ENCODE data around the gene C4orf50. TPM values are rescaled to one million over a fixed set of nuclear protein-coding genes. Genes with fewer than 3 reads are reported as not detected.
"Not testable (repeated sequence)": the region's sequence is repeated elsewhere in the genome, so short reads cannot be mapped to it uniquely, and the experiment has no call there.

Gene C4orf50
- total RNA-seq, 1 donor from 2014 or later: not detected

DNA sequence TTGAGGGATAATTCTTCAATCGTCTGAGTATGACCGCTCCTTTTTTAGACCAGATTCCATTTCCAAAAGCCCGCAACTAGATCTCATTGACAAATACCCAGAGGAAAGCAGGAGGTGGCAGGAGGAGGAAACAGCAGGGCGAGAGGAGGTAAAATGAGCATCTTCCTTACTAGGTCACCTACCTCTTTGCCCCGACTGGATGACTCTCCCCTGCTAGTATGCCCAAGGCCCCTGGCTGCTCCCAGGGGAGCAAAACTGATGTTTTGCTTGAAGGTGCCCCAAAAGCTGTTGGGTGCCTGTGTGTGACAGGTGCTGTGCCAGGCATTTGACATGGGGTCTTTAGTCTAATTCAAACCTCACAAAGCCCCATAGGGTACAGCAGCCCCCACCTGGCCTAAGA, 48.9 kb downstream of the C4orf50 start:
- DNase-seq (ENCODE audit: low read depth): no peak

DNA sequence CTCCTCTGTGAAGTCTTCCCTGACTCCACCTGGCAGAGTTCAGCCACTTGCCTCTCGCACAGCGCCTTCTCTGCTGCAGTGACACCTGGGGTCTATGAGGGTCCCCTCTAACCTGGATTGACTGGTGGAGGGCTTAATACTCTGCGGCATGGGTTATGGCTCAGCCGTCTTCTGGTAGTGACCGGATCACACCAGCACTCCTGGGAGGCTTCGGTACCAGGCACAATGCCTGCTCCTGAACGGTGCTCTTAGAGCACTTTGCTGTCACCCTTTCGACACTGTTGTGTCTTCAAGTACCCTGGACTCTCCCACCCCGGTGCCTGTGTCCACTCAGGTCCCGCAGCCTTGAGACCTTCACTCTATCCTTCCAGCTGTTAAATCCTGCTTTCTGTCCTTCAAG, 50.0 kb downstream of the C4orf50 start:
- DNase-seq (ENCODE audit: low read depth): no peak

DNA sequence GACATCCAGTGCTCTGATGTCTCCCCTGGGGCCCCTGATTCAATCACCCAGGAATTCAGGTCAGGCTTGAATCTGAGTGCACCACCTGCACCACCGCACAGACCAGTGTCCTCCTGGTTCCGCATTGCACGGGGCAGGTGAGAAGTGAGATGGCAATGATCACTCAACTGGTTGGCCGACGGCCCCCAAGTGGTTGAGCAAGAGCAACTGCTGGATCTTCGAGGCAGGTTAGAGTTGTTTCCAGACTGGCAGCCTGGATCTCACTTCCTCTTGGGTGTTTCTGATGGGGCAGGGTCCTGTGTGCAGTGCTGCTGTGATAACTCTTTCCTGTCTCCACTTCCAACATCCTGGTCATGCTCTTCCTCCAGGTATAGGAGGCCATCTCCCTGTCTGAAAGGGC, 50.4 kb downstream of the C4orf50 start:
- DNase-seq (ENCODE audit: low read depth): no peak

DNA sequence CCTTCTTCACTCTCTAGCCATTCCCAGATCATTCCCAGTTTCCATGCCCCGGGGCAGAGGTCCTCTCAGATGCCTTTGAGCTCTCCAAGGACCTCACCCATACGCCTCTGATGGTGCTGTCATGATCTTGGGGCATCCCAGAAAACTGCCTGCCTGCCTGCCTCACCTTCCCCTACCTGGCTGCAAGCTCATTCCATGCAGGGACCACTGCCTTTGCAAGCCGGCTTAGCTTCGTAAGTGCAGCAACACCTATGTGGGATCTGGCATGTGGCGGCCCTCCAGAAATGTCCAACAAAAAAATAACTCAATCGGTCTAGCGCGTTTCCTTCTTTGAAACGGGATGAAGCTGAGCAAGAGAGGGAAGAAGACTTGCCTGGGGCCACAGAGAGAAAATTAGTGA, 53.0 kb downstream of the C4orf50 start:
- DNase-seq (ENCODE audit: low read depth): no peak

DNA sequence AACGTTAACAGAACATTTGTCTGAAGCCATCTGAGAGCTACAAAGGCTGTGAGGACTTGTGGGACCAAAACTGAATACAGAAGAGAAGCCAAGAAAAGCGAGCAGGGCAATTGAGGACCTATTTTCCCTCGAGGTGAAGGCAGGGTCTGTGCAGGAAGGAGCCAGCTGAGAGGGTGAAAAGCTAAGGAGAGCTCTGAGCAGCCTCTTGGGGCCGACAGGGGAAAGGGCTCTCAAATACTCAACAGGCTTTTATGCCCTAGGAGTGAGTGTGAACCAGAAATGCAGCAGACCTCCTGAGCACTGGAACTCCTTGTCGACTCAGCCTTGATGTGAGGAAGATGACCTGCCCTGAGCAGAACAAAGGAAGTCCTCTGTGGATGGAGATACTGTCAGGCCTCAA, 54.2 kb downstream of the C4orf50 start:
- DNase-seq (ENCODE audit: low read depth): no peak

DNA sequence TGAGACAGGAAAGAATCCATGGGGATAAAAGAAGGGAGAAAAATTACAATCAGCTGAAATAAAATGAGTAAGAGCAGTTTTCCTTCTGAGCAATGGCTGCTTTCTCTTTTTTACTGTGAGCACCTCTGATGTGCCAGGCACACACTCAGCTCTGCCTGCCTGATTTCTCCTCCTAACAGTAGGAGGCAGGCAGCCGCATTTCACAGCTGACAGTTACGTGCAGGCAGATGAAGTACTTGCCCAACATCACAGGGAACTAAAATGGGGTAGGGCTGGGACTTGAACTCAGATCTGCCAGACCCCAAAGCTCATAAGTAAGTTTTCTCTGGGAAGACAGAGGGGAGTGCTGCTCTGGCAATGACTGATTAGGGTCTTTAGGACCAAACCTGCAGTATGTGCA, 54.6 kb downstream of the C4orf50 start:
- DNase-seq (ENCODE audit: low read depth): no peak

DNA sequence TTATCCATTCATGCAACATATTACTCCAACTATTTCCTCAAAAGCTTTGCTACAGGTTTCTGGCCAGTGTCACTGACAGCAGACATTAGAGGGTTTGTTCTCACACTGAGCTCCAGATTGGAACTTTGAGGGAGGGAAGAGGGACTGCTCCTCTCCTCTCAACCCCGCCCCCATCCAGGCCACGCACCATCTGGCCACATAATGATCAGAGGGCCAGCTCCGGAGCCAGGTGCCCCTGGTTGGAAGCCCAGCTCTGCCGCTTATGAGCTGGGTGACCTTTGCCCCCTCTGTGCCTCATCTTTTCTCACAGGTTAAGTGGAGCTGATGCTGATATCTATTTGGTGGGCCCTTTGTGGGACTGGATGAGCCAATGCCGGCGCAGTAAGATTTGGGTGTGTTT, 55.8 kb downstream of the C4orf50 start:
- no peak for DNase-seq (ENCODE audit: low read depth)

DNA sequence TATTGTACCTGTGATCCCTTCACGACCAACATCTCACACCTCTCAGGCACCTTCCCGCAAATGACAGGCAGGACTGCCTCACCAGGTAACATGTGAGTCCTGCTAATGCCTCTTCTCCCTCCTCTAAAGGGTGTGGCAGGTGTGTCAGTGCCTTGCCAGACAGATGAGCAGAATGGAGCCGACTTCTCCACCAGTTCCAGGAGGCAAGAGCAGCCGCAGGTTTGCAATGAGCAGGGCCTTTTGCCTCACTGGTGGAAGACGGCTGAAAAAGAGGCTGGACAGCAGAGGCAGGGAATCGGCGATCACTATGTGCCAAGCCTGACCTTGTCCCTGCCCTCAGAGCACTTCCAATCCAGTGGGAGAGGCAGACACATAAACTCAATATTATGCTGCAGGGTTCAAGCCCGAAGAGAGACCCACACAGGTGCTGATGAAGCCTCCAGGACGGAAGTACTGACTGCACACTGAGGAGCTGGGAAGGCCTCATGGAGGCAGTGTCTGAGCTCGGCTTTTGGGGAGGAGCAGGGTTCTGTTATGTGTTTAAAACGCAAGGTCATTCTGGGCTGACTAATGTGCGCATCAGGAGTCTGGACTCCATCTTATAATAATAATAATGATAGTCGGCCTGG, 57.9 kb downstream of the C4orf50 start:
- no peak for DNase-seq (ENCODE audit: low read depth)

DNA sequence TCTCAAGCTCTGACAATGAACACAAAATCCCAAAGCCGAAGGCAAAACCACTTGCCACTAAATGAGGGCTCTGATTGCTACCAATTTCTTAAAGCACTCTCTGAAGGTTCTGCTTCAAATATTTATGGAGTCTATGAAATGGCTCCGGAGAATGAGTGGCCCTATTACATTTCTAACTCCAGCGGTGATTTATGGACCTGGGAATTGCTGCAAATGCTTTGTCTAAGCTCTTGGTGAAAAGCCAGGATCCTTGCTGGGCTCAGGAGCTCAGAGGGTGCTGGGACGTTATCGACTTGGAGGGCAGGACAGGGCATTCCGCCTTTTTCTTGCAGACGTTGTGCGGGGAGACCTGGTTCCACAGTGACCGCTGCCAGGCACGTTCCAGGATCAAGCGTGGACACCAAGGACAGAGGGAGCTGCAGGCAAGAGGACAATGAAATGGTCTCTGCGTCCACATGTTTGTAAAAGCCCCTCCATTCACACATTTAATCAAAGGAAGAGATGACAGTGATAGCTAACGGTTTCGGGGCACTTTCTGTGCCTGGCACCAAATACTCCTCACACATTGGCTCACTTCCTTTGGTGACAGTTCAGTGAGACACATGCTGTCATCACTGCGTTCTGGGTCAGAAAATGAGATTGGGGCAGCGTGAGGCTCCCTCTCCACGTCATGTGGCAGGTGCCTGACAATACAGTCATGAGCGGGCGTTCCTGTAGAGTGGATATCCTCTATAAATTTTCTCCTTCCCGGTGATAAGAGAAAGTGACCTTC, 58.8 kb downstream of the C4orf50 start:
- no peak for DNase-seq (ENCODE audit: low read depth)

DNA sequence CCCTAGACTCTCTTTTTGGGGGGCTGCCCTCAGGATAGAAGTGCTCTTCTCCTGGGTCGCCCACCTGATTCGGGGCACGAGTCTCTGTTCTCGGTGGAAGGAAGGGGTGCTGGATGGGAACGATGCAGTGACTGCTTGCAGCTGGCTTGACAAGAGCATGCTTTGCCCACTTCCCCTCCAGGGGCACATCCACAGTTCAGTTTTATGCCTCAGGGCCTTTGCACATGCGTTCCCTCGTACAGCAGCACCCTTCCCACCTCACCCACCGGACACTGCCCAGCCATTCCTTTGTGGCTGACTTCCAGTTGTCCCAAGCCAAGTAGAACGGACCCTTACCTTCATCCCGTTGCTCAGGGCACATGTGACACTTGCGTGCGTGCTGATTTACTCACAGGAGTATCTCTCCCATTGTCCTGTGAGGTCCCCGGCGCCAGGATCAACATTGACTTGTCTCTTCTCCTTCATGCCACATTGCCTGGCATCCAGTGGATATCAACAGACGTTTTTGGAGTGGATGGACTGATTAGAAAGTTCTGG, 60.0 kb downstream of the C4orf50 start:
- DNase-seq (ENCODE audit: low read depth): no peak

DNA sequence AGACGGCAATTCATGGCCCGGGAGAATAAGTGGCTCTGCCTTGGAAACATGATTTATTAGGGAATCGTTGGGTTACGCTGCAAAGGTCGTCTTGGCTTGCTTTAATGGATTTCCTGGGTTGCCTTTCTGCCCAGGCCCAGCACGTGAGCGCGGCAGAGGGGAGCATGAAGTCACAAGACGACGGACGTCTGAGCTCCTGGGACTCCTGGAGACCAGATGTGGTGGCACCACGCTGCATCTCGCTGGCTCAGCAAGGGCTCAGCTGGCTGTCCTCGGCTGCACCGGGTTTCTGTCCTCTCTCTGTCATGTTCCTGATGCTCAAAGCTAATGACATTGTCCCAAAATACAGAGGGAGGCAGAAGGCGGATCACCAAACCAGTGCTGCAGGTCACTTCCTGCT, 61.2 kb downstream of the C4orf50 start:
- DNase-seq (ENCODE audit: low read depth): no peak

DNA sequence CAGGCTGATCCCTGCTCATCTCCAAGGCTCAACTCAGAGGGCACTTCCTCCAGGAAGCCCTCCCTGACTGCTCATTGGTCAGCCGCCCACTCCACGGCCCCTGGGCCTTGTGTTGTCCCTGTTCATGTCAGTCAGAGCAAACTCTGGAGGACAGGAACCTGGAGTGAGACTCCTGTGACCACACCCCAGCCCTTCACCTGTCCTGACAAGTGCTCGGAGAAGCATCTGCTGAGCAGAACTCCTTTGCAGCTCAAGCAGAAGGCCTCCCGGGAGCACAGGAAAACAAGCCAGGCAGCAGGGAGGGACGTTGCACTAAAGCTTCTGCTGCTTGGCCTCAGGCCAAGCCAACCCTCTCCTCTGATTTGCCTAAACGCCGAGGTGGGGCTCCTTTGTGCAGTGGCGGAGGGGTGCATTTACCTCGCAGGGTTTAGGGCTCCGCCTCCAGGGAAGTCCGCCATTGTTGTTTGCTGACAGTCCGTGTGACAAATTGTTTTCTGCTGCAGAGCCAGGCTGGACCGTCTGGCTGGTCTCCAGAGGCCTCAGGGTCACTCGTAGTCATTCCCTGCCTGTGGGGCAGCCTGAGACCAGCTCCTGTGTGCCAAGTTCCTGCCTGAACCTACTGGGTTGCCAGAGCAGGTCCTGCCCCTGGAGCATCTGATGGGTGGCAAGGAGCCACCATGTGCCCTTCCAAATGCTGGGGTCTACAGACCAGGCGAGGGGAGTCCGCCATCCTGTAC, 61.8 kb downstream of the C4orf50 start:
- peak; percentile 14 for DNase-seq (ENCODE audit: low read depth)

DNA sequence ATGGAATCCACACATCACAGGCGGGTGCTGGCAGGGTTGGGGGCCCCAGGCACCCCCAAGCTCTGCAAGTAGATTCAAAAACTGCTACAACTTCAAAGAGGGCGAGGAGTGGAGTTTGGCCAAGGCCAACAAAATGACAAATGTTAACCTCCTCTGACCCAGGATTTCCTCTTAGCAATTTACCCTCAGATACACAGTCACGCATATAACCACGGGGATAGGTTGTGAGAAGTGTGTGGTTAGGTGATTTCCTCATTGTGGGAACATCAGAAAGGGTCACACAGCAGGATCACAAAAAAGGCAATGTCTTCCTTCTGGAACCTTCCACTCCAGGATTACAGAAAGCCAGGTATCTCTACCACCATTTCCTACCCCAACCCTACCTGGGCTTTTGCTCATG, 62.4 kb downstream of the C4orf50 start:
- DNase-seq (ENCODE audit: low read depth): no peak

DNA sequence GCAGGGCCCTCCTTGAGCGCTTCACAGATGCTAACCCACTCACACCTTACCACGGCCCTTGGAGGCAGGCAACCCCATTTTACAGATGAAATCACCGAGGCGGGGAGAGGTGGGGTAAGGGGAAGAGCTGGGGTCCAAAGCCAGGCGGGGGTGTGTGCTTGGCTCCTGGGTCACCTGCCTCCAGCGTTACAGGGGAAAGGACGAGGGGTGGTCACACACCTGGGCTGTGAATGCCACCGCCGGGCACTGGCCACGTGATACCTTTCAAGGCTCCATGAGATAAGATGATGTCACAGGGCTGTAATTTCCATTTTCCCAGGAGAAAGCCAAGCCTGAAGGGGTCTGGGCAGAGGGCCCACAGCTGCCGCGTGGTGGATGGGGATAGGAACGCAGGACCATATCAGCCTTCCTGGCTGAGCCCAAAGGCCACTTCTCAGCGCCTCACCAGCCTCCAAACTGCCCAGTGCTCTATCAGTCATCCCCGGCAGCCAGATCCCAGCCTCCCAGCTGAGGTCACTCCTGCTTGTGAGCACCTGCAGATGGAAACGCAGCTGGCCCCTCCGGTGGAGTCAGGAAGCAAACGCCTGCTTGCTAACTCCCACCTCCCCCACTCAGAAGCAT, 62.9 kb downstream of the C4orf50 start:
- no peak for DNase-seq (ENCODE audit: low read depth)

DNA sequence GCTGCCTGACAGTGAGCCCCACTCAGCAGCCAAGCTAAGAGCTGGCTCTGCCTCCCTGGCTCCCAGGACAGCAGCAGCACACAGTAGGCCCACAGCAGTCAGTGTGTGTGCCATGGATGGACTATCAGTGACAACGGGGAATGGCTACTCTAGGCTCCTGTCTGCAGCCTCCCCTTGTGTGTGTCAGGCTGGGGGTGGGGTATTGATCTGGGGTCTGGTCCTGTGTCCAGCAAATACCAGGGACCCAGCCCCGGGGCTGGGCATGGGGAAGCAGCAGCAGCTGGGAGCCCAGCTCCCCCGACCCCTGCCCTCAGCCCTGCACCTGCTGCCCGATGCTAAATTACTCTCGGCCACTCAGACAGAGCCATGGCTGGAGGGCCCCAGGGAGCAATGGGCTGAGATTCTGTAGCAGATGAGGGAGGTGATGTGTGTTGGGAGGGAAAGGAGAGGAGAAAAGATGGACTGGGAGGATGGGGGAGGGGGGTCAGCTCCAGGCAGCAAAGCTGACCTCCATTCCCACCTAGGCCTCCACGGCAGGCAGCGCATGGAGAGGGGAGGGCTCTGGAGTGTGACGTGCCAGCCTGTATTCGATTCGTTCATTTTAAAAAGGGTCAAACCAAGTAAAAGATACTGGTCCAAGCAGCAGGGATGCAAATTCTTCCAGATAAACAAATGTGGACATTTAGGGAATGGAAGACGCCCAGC, 64.0 kb downstream of the C4orf50 start:
- DNase-seq (ENCODE audit: low read depth): no peak

DNA sequence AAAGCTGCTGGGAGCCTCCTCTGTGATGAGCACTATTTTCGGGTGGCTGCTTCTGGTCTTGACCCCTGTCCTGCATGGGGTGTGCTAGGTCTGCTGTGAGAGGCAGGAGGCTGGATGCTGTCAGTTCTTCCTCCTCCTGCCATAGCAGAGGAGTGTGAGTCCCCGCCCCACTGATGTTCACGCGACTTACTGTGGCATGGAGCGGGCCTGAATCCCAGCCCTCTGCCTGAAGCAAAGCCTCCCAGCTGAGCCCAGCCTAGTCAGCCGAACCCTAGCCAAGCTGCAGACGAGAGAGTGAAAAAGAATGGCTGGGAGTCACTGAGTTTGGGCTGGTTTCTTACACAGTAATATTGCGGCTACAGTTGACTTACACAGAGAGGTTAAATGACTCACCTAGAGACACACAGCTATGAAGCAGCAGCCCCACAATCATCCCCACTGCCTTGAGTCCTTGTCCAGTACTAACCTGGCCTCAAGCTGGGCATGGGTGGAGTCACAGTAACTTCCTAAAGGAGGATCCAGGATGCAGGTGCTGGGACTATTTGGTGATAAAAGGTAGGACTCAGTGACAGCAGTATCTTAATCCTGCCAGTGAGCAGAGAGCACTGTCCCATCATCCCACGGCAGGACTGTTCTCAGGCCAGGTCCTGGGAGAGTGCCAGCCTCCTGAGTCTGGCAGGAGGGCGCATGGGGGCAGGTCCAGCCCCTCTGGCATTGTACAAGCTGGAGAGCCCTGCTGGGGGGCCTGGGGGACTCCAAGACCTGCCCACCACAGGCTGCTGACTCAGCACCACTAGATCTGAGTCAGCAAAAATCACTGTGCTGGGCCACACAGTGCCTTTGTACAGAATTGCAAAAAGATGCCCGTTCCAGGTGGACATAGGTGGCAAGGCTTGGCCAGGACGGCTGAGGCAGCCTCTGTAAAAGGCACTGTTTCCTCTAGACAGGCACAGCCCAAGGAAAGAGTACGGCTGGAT, 65.0 kb downstream of the C4orf50 start:
- no peak for DNase-seq (ENCODE audit: low read depth)

DNA sequence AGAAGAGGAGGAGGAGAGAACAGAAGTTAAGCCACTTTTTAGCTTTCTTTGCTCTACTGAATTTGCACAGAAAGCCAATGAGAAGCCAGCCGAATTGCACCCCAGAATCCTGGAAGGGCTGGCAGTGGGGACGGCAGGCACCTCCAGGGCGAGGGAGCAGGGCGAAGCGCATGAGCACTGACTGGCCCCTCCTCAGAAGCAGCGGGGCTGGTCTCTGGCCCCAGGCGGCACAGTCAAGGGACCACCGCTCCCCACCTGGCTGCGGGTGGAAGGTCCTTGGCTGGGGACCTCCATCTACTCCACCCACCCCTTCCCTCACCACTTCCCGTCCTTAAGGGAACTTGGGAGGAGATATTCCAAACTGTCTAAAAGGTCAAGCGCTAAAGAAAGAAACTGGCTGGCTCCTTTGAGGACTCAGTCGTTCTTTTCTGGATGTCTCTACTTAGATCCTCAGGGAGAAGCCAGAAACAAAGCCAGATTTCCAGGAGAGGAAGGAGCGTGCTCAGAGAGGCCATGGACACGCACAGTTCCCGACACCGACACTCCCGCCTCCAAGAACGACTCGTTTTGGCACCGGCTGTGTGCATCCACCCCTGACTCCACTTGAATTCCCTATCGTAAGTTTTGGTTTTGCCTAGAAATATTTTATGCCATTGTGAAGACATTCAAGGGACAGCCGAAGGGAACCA, 65.8 kb downstream of the C4orf50 start:
- DNase-seq (ENCODE audit: low read depth): no peak

DNA sequence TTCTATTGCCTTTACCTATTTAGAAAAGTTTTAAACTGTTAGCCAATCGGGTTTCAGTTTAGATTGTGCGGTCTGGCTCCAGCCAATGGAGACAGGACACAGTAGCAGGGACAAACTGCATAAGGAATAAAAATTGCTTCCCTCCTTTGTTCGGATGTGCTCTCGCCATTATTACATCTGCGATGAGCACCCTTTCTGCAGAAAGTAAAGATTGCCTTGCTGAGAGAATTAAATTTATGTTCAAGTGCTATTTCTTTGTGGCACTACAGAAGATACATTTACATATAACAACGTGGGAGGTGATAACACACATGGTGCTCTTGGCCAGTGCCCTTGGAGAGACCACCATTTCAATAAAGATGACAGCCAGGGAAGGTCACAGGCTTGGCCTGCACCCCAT, 71.6 kb downstream of the C4orf50 start:
- DNase-seq (ENCODE audit: low read depth): not testable (repeated sequence)

DNA sequence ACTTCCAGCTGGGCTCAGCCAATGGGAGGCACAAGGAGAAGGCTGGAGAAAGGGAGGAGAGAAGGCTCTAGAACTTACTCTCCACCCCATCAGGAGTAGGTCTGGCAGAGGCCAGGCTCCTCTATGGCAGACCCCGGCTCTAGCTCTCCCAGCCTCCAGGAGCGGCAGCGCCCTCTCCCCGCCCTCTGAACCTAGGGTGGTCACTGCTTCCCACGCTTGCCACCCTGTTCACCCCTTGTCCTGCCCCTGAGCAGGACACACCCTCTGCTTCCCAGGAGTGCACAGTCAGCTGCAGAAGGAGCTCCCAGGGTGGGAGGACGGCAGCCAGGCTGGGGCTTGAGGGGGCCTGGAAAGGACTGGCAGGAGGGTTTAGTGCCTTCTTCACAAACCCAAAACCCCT, 72.3 kb downstream of the C4orf50 start:
- no peak for DNase-seq (ENCODE audit: low read depth)

DNA sequence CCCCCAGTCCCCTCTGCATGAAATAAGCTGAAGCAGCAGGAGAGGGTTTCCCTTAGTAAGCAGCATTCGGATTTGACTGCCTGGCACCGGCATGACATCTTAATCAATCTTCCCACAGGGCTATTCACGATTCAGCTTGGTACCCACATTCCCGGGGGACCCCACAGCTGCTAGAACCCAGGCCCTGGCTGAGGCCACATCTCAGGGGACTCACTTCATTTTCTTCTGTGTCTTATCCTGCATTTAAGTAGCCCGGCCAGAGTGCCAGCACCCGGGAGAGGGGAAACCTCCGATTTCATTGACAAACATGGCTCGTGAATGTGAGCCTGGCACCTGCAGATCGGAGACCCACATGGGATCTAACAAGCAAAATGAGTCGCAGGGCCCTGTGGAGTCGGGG, 73.1 kb downstream of the C4orf50 start:
- no peak for DNase-seq (ENCODE audit: low read depth)
